ENCODE data around the gene MAN2A1. TPM values are rescaled to one million over a fixed set of nuclear protein-coding genes. Genes with fewer than 3 reads are reported as not detected.

Gene MAN2A1
- total RNA-seq, 1 experiment from 2014 or later, result 128 TPM

DNA sequence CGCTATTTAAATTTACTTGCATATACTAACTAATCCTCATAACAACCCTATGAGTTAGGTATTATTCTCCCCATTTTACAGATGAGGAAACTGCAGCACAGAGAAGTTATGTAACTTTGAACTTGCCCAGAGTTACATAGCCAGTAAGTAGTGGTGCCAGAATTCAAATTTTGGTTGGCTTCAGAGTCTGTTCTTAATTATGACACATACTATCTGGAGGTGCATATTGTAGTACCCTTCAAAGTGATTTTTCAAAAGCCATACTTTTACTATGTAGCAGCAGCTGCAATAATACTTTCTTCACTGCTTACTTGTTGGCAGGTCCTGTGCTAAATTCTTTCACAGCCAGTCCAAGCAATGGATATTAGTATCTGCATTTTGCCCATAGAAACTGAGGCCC lies 16.4 kb downstream of the MAN2A1 start:
- Histone ChIP-seq H3K36me3 (ENCODE audit: insufficient read depth, low read length, poor library complexity, severe bottlenecking) (no peaks in the 10 kb centered on the region), H3K27me3 (replicated peaks; ENCODE audit: insufficient read depth, low read depth, low read length, poor library complexity) (no peaks in the 10 kb centered on the region), H3K4me3 (ENCODE audit: low read depth, low read length, poor library complexity, severe bottlenecking) (no peak overlapping the region), H3K9me3 (ENCODE audit: low read depth, low read length, poor library complexity, severe bottlenecking) (no peaks in the 10 kb centered on the region), H3K27ac (ENCODE audit: low read depth, low read length, poor library complexity, severe bottlenecking) (no peak overlapping the region), H3K4me1 (ENCODE audit: insufficient read depth, low read length, poor library complexity, severe bottlenecking) (peaks cover 42% of the 10 kb centered on the region)
- ChIA-PET POLR2A (ENCODE audit: low non-redundant PET) (no interaction called here), CTCF (no interaction called here)
- BruUV-seq (replicated peaks), result no TSS peak
- intact Hi-C loops (cut with micrococcal nuclease; ENCODE audit: unreplicated experiment), result no loop called here
- TF ChIP-seq, protein P1, sequence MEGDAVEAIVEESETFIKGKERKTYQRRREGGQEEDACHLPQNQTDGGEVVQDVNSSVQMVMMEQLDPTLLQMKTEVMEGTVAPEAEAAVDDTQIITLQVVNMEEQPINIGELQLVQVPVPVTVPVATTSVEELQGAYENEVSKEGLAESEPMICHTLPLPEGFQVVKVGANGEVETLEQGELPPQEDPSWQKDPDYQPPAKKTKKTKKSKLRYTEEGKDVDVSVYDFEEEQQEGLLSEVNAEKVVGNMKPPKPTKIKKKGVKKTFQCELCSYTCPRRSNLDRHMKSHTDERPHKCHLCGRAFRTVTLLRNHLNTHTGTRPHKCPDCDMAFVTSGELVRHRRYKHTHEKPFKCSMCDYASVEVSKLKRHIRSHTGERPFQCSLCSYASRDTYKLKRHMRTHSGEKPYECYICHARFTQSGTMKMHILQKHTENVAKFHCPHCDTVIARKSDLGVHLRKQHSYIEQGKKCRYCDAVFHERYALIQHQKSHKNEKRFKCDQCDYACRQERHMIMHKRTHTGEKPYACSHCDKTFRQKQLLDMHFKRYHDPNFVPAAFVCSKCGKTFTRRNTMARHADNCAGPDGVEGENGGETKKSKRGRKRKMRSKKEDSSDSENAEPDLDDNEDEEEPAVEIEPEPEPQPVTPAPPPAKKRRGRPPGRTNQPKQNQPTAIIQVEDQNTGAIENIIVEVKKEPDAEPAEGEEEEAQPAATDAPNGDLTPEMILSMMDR (conservative IDR thresholded peaks at IDR 0.05; ENCODE audit: low read depth, low read length), result no peak
- no peak for DNase-seq (ENCODE audit: low spot score)

DNA sequence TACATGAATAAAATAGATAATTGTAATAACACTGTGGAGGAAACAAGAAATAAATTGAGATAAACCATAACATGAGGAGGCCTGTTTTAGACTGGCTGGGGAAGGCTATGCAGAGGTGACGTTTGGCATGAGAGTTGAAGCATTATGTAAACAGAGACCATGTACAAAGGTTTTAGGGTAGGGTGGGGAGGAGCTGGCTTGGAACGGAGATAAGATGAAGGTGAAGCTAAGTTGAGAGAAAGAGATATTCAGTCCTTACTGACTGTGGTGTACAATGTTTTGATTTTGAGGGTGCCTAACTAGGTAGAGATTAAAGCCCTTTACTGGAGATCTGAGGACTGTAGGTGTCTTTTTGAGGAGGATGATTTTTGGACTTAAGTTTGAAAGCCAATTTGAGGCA lies 17.8 kb downstream of the MAN2A1 start:
- POLR2A ChIA-PET (ENCODE audit: low non-redundant PET), result no interaction called here
- intact Hi-C loops (cut with micrococcal nuclease; ENCODE audit: unreplicated experiment), result no loop called here
- no TSS peak for BruUV-seq (replicated peaks)
- no peaks in the 10 kb centered on the region for H3K36me3 ChIP-seq (ENCODE audit: insufficient read depth, low read length, poor library complexity, severe bottlenecking)
- CTCF ChIA-PET, result no interaction called here
- no peak overlapping the region for H3K27ac ChIP-seq (ENCODE audit: low read depth, low read length, poor library complexity, severe bottlenecking)
- no peaks in the 10 kb centered on the region for H3K27me3 ChIP-seq (replicated peaks; ENCODE audit: insufficient read depth, low read depth, low read length, poor library complexity)
- H3K4me1 ChIP-seq (ENCODE audit: insufficient read depth, low read length, poor library complexity, severe bottlenecking), result peaks cover 34% of the 10 kb centered on the region
- TF ChIP-seq, protein P1 (conservative IDR thresholded peaks at IDR 0.05; ENCODE audit: low read depth, low read length), result no peak
- TF ChIP-seq EZH2 (IDR thresholded peaks at IDR 0.05; ENCODE audit: borderline replicate concordance, low read depth, low read length, poor library complexity, severe bottlenecking), result no peak
- DNase-seq (ENCODE audit: low spot score), result no peak
- H3K4me3 ChIP-seq (ENCODE audit: low read depth, low read length, poor library complexity, severe bottlenecking), result no peak overlapping the region
- H3K9me3 ChIP-seq (ENCODE audit: low read depth, low read length, poor library complexity, severe bottlenecking), result no peaks in the 10 kb centered on the region

DNA sequence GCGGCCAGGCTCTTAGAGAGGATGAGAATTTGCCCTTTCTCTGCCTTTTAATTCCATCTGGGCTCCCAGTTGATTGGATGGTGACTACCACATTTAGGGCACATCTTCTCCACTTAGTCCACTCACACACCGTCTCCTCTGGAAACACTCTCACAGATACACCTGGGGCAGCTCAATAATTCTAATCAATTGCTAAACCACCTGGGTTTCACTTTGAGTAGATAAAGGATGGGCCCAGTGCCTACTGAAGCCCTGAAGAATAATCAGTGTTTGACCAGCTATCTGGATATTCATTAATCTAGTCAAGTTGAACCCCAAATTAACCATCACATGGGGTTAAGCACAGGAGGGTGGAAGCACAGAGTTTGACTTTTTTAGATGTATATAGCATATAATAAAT lies 19.1 kb downstream of the MAN2A1 start:
- Histone ChIP-seq H3K36me3 (ENCODE audit: insufficient read depth, low read length, poor library complexity, severe bottlenecking) (peaks cover 5% of the 10 kb centered on the region), H3K9me3 (ENCODE audit: low read depth, low read length, poor library complexity, severe bottlenecking) (no peaks in the 10 kb centered on the region), H3K27ac (ENCODE audit: low read depth, low read length, poor library complexity, severe bottlenecking) (no peak overlapping the region), H3K4me1 (ENCODE audit: insufficient read depth, low read length, poor library complexity, severe bottlenecking) (peaks cover 27% of the 10 kb centered on the region), H3K4me3 (ENCODE audit: low read depth, low read length, poor library complexity, severe bottlenecking) (no peak overlapping the region), H3K27me3 (replicated peaks; ENCODE audit: insufficient read depth, low read depth, low read length, poor library complexity) (no peaks in the 10 kb centered on the region)
- CTCF ChIA-PET, result no interaction called here
- no TSS peak for BruUV-seq (replicated peaks)
- TF ChIP-seq, protein P1 (conservative IDR thresholded peaks at IDR 0.05; ENCODE audit: low read depth, low read length), result no peak
- TF ChIP-seq EZH2 (IDR thresholded peaks at IDR 0.05; ENCODE audit: borderline replicate concordance, low read depth, low read length, poor library complexity, severe bottlenecking), result no peak
- no peak for DNase-seq (ENCODE audit: low spot score)
- POLR2A ChIA-PET (ENCODE audit: low non-redundant PET), result interaction anchor here (0.7 kb wide), 1 partner anchor 1027 kb away, joined by 8 read pairs; no protein-coding TSS in a partner anchor
- intact Hi-C loops (cut with micrococcal nuclease; ENCODE audit: unreplicated experiment), result no loop called here
